DND-41 (cell line): ENCODE measurements around the gene SLC41A1.

Source experiments
- ATAC-seq: fragments of 200-7000 bp; cut with Tn5 transposase; 3 replicates; pipeline ENCODE4 v1.9.1; 2021; ENCODE audit warnings: low read depth; ENCODE audit not compliant: insufficient read depth
- DNase-seq: peaks from one replicate; pipeline ENCODE4 v3.0.0-alpha.2; 2020
- H2AFZ ChIP-seq: 2 replicates; pipeline ENCODE4 v1.6.0; 2012; ENCODE audit warnings: low read depth, low read length
- H3K27ac ChIP-seq: 2 replicates; pipeline ENCODE4 v1.5.1; 2012; ENCODE audit warnings: low read length, inconsistent platforms
- H3K27me3 ChIP-seq: fragments of 200-600 bp; sonication (generic); 2 replicates; pipeline ENCODE4 v1.6.0; 2012; ENCODE audit warnings: low read length, mild to moderate bottlenecking, inconsistent platforms; ENCODE audit not compliant: insufficient read depth, poor library complexity
- H3K36me3 ChIP-seq: 2 replicates; pipeline ENCODE4 v1.5.1; 2012; ENCODE audit warnings: low read length, inconsistent platforms; ENCODE audit not compliant: insufficient read depth
- H3K4me1 ChIP-seq: 2 replicates; pipeline ENCODE4 v1.5.1; 2012; ENCODE audit warnings: mild to moderate bottlenecking, low read length; ENCODE audit not compliant: insufficient read depth
- H3K4me2 ChIP-seq: 2 replicates; pipeline ENCODE4 v1.6.0; 2012; ENCODE audit warnings: mild to moderate bottlenecking, moderate library complexity, low read length, inconsistent platforms; ENCODE audit not compliant: insufficient read depth
- H3K4me3 ChIP-seq, 2 experiments: fragments of 200-600 bp in 1 of 2; shearing (Covaris generic) in 1 of 2; 2 replicates each; pipeline ENCODE4 v1.5.1; 2012 to 2016; ENCODE audit warnings: inconsistent platforms in 2 of 2, low read length in 2 of 2, mild to moderate bottlenecking in 2 of 2, low read depth in 1 of 2, moderate library complexity in 1 of 2
- H3K79me2 ChIP-seq: 2 replicates; pipeline ENCODE4 v1.6.0; 2012; ENCODE audit warnings: low read length, inconsistent platforms; ENCODE audit not compliant: insufficient read depth
- H3K9ac ChIP-seq: 2 replicates; pipeline ENCODE4 v1.6.0; 2012; ENCODE audit warnings: low read depth, mild to moderate bottlenecking, inconsistent platforms, low read length, moderate library complexity
- H3K9me3 ChIP-seq: 2 replicates; pipeline ENCODE4 v1.5.1; 2012; ENCODE audit warnings: low read length, moderate library complexity, mild to moderate bottlenecking, inconsistent platforms; ENCODE audit not compliant: insufficient read depth, severe bottlenecking
- H4K20me1 ChIP-seq: 2 replicates; pipeline ENCODE4 v1.6.0; 2012; ENCODE audit warnings: low read length; ENCODE audit not compliant: insufficient read depth
- CTCF ChIP-seq: IDR thresholded peaks from 2 replicates; pipeline ENCODE4 v1.5.1; 2012; ENCODE audit warnings: borderline replicate concordance, low read length, moderate library complexity, mild to moderate bottlenecking; ENCODE audit not compliant: poor library complexity, severe bottlenecking; ENCODE audit errors: extremely low read depth
- EZH2 ChIP-seq: IDR thresholded peaks from 3 replicates; pipeline ENCODE4 v1.6.1; 2012; ENCODE audit warnings: borderline replicate concordance, low read depth, mild to moderate bottlenecking, moderate library complexity, low read length, inconsistent platforms; ENCODE audit not compliant: severe bottlenecking

The SLC41A1 gene

GRCh38 chr1:205812271-205812877 lies 624 bp downstream of the SLC41A1 start:
- Histone ChIP-seq H3K27ac (peak overlapping the region; percentile 74), H3K27me3 (no peaks in the 10 kb centered on the region), H4K20me1 (peaks cover 14% of the 10 kb centered on the region; the same call in 1 of the 2 replicates), H3K9ac (peak overlapping the region; percentile 90), H3K4me2 (peak overlapping the region; percentile 97), H3K9me3 (no peaks in the 10 kb centered on the region), H3K36me3 (peaks cover 35% of the 10 kb centered on the region), H3K4me3 (peak overlapping the region; percentile 70 to 92), H3K4me1 (peaks cover 61% of the 10 kb centered on the region), H3K79me2 (peaks cover 58% of the 10 kb centered on the region), H2AFZ (peak overlapping the region; percentile 76)
- peak; percentile 38 for ATAC-seq
- no peak for TF ChIP-seq EZH2
- TF ChIP-seq CTCF, result no peak
- peak; percentile 44 for DNase-seq

GRCh38 chr1:205811660-205812059 lies 1.3 kb downstream of the SLC41A1 start:
- H3K9me3 ChIP-seq, result no peaks in the 10 kb centered on the region
- H3K9ac ChIP-seq, result peak overlapping the region; percentile 90
- no peak for TF ChIP-seq CTCF
- no peak for TF ChIP-seq EZH2
- peak overlapping the region; percentile 74 for H3K27ac ChIP-seq
- peak overlapping the region; percentile 70 to 92; a peak in 3 of 4 replicates for H3K4me3 ChIP-seq
- no peaks in the 10 kb centered on the region for H3K27me3 ChIP-seq
- DNase-seq (no peak), ATAC-seq (no peak)
- H4K20me1 ChIP-seq, result peaks cover 20% of the 10 kb centered on the region; the same call in 1 of the 2 replicates
- no peak overlapping the region for H2AFZ ChIP-seq
- peaks cover 68% of the 10 kb centered on the region for H3K4me1 ChIP-seq
- H3K4me2 ChIP-seq, result peak overlapping the region; percentile 97
- peaks cover 40% of the 10 kb centered on the region for H3K36me3 ChIP-seq
- peaks cover 64% of the 10 kb centered on the region for H3K79me2 ChIP-seq

- Histone ChIP-seq H3K36me3 (peaks cover 45% of the 10 kb centered on the region), H3K79me2 (peaks cover 73% of the 10 kb centered on the region), H3K9me3 (no peaks in the 10 kb centered on the region), H3K4me2 (peak overlapping the region; percentile 97), H4K20me1 (peaks cover 28% of the 10 kb centered on the region), H3K9ac (peak overlapping the region; percentile 90; the same call in 1 of the 2 replicates), H3K27me3 (no peaks in the 10 kb centered on the region), H3K27ac (no peak overlapping the region), H3K4me1 (peaks cover 78% of the 10 kb centered on the region), H3K4me3 (peak overlapping the region in 1 of 2 experiments; percentile 1; a peak in 2 of 4 replicates), H2AFZ (no peak overlapping the region)
- no peak for ATAC-seq
- peak; percentile 13 for DNase-seq
- no peak for TF ChIP-seq EZH2
- peak; percentile 44 for TF ChIP-seq CTCF
Measured at GRCh38 chr1:205810448-205811157, 2.4 kb downstream of the SLC41A1 start.
